ENCODE measurements around the gene SCUBE1. TPM values are rescaled to one million over a fixed set of nuclear protein-coding genes. Genes with fewer than 3 reads are reported as not detected.

SCUBE1 gene
- total RNA-seq, 1 donor from 2014 or later: 2.9 TPM

DNA sequence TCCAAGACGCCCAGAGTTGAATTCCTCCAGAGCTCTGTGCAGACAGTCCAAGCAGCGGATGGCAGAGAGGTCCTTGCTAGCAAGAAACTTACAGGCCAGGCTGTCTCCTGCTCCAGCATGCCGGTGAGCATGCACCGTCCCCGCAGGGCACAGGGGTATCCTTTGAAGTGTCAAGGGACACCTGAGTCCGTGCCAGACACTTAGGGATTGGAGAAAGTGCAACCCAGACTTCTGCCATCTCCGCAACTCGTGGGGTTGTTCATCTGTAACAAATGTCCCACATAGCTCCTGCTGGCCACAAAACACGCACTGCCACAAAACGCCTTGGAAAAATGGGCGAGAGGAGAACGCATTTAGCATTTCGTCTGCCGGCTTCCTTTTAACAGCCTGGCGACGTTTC is 178.5 kb downstream of the SCUBE1 start:
- Histone ChIP-seq H3K4me1 (no peaks in the 10 kb centered on the region), H3K4me3 (no peak overlapping the region), H3K9me3 (no peaks in the 10 kb centered on the region), H3K36me3 (peaks cover 23 to 36% of the 10 kb centered on the region in 2 donors), H3K27me3 (no peaks in the 10 kb centered on the region), H3K27ac (no peak overlapping the region)
- intact Hi-C loops (cut with DNase I): no loop called here
- TF ChIP-seq, protein P1, sequence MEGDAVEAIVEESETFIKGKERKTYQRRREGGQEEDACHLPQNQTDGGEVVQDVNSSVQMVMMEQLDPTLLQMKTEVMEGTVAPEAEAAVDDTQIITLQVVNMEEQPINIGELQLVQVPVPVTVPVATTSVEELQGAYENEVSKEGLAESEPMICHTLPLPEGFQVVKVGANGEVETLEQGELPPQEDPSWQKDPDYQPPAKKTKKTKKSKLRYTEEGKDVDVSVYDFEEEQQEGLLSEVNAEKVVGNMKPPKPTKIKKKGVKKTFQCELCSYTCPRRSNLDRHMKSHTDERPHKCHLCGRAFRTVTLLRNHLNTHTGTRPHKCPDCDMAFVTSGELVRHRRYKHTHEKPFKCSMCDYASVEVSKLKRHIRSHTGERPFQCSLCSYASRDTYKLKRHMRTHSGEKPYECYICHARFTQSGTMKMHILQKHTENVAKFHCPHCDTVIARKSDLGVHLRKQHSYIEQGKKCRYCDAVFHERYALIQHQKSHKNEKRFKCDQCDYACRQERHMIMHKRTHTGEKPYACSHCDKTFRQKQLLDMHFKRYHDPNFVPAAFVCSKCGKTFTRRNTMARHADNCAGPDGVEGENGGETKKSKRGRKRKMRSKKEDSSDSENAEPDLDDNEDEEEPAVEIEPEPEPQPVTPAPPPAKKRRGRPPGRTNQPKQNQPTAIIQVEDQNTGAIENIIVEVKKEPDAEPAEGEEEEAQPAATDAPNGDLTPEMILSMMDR (IDR thresholded peaks at IDR 0.05): no peak
- no peak for DNase-seq (ENCODE audit: low spot score in 2 of 2)

DNA sequence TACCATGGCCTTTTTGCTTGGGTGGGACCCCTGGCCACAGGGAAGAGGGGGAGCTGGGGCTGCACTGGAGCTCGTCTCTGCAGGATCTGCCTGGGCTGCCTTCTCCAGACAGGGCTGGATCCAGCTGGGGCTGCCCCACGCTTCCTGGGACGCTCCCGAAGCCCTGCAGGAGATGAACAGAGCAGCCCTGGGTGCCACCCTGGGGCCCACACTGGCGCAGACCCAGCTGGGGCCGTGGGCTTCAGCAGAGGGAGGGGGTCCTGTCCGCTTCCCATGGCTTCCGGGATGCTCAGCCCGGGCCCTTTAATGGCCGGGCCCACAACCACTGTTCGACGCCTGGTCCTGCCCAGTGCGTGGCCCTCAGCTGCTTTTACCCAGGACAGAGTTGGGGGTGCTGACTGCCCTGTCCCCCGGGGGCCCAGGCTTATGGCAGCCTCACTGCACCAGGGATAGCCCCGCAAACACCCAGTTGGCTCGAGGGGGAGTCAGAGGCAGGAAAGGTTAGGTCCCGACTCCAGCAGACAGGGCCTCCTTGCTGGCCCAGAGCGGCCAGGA is 179.9 kb downstream of the SCUBE1 start:
- Histone ChIP-seq H3K27me3 (no peaks in the 10 kb centered on the region), H3K27ac (no peak overlapping the region), H3K4me3 (no peak overlapping the region), H3K9me3 (no peaks in the 10 kb centered on the region), H3K36me3 (peaks cover 19 to 42% of the 10 kb centered on the region in 2 donors), H3K4me1 (no peaks in the 10 kb centered on the region)
- DNase-seq (ENCODE audit: low spot score in 2 of 2): no peak
- intact Hi-C loops (cut with DNase I): no loop called here
- TF ChIP-seq, protein P1 (IDR thresholded peaks at IDR 0.05): no peak

DNA sequence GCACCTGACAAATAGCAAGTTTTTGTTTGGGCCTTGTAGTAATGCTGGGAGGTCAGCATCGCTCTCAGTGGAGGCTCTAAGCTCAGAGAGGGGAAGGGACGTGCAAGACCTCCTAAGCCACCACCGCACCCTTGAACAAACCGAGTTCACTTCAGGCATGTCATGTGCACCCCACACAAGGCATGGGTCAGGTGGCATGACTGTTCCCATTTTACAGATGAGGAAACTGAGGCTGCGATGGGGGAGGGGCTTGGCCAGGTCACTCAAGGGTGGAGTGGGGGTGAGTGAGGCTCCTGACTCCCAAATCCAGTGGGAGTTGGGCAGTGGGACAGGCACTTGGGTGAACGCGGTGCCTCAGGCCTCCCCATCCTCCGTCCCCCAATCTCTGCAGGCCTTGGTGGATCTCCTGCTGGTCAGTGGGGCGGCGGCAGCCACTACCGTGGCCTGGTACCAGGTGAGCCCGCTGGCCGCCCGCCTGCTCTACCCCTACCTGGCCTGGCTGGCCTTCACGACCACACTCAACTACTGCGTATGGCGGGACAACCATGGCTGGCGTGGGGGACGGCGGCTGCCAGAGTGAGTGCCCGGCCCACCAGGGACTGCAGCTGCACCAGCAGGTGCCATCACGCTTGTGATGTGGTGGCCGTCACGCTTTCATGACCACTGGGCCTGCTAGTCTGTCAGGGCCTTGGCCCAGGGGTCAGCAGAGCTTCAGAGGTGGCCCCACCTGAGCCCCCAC is 180.6 kb downstream of the SCUBE1 start:
- intact Hi-C loops (cut with DNase I): no loop called here
- Histone ChIP-seq H3K9me3 (no peaks in the 10 kb centered on the region), H3K36me3 (peaks cover 17 to 36% of the 10 kb centered on the region in 2 donors), H3K4me3 (no peak overlapping the region), H3K27ac (no peak overlapping the region), H3K4me1 (no peaks in the 10 kb centered on the region), H3K27me3 (no peaks in the 10 kb centered on the region)
- no peak for DNase-seq (ENCODE audit: low spot score in 2 of 2)
- TF ChIP-seq, protein P1 (IDR thresholded peaks at IDR 0.05): no peak

DNA sequence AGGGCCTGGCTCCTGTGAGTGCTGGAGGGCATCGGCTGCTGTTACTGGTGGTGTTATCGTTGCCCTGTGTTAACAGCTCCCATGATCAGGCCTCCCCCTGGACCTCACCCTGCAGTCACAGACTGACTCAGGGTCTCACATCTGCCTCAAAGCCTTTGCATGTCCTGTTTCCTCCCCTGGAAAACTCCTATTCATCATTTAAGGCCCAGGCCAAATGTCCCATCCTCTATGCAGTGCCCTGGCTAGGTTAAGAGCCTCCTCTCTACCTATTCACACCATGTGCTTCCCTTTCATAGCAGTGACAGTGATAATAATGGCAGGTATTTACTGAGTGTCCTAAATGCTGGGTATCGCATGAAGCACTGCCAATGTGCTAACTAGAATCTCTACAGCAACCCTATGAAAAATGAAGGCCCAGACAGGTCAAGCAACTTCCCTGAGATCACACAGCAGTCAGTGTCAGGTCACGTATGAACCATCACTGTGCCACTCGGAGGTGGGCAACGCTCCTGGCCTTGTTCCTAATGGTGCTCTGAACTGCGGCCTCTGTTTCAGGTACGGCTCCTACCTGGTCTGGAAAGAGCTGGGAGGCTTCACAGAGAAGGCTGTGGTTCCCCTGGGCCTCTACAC is 182.6 kb downstream of the SCUBE1 start:
- H3K4me3 ChIP-seq: no peak overlapping the region
- H3K27ac ChIP-seq: no peak overlapping the region
- intact Hi-C loops (cut with DNase I): no loop called here
- no peaks in the 10 kb centered on the region for H3K4me1 ChIP-seq
- no peaks in the 10 kb centered on the region for H3K27me3 ChIP-seq
- TF ChIP-seq, protein P1 (IDR thresholded peaks at IDR 0.05): no peak
- no peaks in the 10 kb centered on the region for H3K9me3 ChIP-seq
- peaks cover 17 to 34% of the 10 kb centered on the region in 2 donors for H3K36me3 ChIP-seq
- DNase-seq (ENCODE audit: low spot score in 2 of 2): no peak

DNA sequence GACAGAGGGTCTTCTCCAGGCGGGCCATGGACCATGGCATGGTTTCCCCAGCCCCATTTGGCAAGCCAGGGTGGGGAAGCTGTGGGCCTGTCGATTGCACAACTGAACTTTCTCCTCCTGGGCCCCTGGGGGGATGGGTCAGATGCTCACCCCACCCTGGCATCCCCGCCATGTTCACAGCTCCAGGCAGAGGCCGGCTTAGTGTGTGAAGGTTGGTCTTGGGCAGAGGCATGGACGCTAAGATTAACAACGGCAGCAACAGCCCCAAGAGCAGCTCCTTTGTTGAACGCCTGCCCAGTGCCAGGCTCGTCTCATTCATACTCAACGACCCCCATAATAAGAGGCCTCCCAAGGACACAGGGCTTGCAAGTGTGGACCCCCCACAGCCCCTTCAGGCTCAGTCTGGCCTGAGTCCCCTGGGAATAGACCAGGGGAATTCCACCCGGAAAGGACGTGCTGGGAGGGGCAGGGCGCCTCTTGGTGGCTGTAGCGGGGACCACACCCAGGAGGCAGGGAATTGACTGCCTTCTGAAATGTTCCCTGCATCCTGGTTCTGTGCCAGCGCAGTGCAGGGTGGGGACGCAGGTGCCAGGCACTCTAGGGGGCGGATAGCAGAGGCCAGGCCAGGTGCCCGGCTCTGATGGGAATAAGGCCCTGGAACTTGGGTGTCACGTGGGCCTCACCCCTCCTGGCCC is 183.5 kb downstream of the SCUBE1 start:
- H3K27ac ChIP-seq: no peak overlapping the region
- no peaks in the 10 kb centered on the region for H3K27me3 ChIP-seq
- TF ChIP-seq, protein P1 (IDR thresholded peaks at IDR 0.05): peak in 1 of 3 experiments; percentile 16
- no peak overlapping the region for H3K4me3 ChIP-seq
- H3K4me1 ChIP-seq: no peaks in the 10 kb centered on the region
- peaks cover 17 to 31% of the 10 kb centered on the region in 2 donors for H3K36me3 ChIP-seq
- DNase-seq (ENCODE audit: low spot score in 2 of 2): no peak
- no peaks in the 10 kb centered on the region for H3K9me3 ChIP-seq
- intact Hi-C loops (cut with DNase I): no loop called here
